HG03066 (cell line): ENCODE results near the gene MRPL37.

ENCODE experiments used
- ATAC-seq: cut with Tn5 transposase; IDR thresholded peaks from one replicate; pipeline ENCODE4 v1.9.1; 2021; ENCODE audit warnings: low read depth; ENCODE audit not compliant: unreplicated experiment

Gene MRPL37

GRCh38 chr1:54238353-54239034 lies 38.5 kb downstream of the MRPL37 start:
- no peak for ATAC-seq

- ATAC-seq, result no peak
Measured at GRCh38 chr1:54239035-54239383, 39.0 kb downstream of the MRPL37 start.

- ATAC-seq, result no peak
Measured at GRCh38 chr1:54239631-54240031, 39.7 kb downstream of the MRPL37 start.

GRCh38 chr1:54240741-54241335 lies 40.9 kb downstream of the MRPL37 start:
- ATAC-seq, result no peak

GRCh38 chr1:54241364-54241763 lies 41.4 kb downstream of the MRPL37 start:
- no peak for ATAC-seq

- no peak for ATAC-seq
Measured at GRCh38 chr1:54243022-54243421, 43.1 kb downstream of the MRPL37 start.

GRCh38 chr1:54244655-54245054 lies 44.7 kb downstream of the MRPL37 start:
- ATAC-seq, result no peak

- ATAC-seq, result no peak
Measured at GRCh38 chr1:54245501-54245900, 45.5 kb downstream of the MRPL37 start.

GRCh38 chr1:54246116-54246721 lies 46.3 kb downstream of the MRPL37 start:
- ATAC-seq, result no peak

GRCh38 chr1:54247863-54248515 lies 48.0 kb downstream of the MRPL37 start:
- ATAC-seq, result no peak

GRCh38 chr1:54248966-54249365 lies 49.0 kb downstream of the MRPL37 start:
- ATAC-seq, result no peak

- no peak for ATAC-seq
Measured at GRCh38 chr1:54249819-54250435, 50.0 kb downstream of the MRPL37 start.

- no peak for ATAC-seq
Measured at GRCh38 chr1:54250670-54251069, 50.7 kb downstream of the MRPL37 start.

- no peak for ATAC-seq
Measured at GRCh38 chr1:54252371-54252936, 52.5 kb downstream of the MRPL37 start.

GRCh38 chr1:54253480-54253879 lies 53.5 kb downstream of the MRPL37 start:
- ATAC-seq, result no peak

- no peak for ATAC-seq
Measured at GRCh38 chr1:54254055-54254454, 54.1 kb downstream of the MRPL37 start.

GRCh38 chr1:54255026-54255702 lies 55.2 kb downstream of the MRPL37 start:
- ATAC-seq, result no peak

GRCh38 chr1:54256522-54257345 lies 56.8 kb downstream of the MRPL37 start:
- no peak for ATAC-seq

- ATAC-seq, result no peak
Measured at GRCh38 chr1:54257346-54257620, 57.3 kb downstream of the MRPL37 start.

- no peak for ATAC-seq
Measured at GRCh38 chr1:54257876-54258275, 57.9 kb downstream of the MRPL37 start.
